Measurements from ENCODE around the gene TICRR. TPM values are rescaled to one million over a fixed set of nuclear protein-coding genes. Genes with fewer than 3 reads are reported as not detected.

Gene TICRR
- total and polyA plus RNA-seq, 2 of the 8 experiments (the other 6 are each of a cell fraction or from before 2014, with no cell fraction given), result 13.1 to 34.8 TPM

- TF ChIP-seq EZH2 (IDR thresholded peaks at IDR 0.05; ENCODE audit: low read depth, low read length, severe bottlenecking), result no peak
- TF ChIP-seq SP1 (IDR thresholded peaks at IDR 0.05; ENCODE audit: low read depth, low read length), result no peak
- TF ChIP-seq CHD2 (IDR thresholded peaks at IDR 0.05; ENCODE audit: low read length), result no peak
Observed at GRCh38 chr15:89659295-89659694, 84.0 kb downstream of the TICRR start (continued).
